ENCODE data around the gene RAI1.
A peak's percentile ranks its signal among the peaks of the same experiment; 100 is the strongest.

RAI1 gene

GRCh38 chr17:17719199-17719940 lies 38.1 kb downstream of the RAI1 start:
- DNase-seq = no peak

GRCh38 chr17:17719966-17720543 lies 38.8 kb downstream of the RAI1 start:
- no peak for DNase-seq

GRCh38 chr17:17721140-17721668 lies 39.9 kb downstream of the RAI1 start:
- no peak for DNase-seq

GRCh38 chr17:17722081-17722905 lies 41.0 kb downstream of the RAI1 start:
- DNase-seq = peak; percentile 85

GRCh38 chr17:17722906-17723353 lies 41.7 kb downstream of the RAI1 start:
- no peak for DNase-seq

GRCh38 chr17:17723354-17724261 lies 42.4 kb downstream of the RAI1 start:
- peak; percentile 81 for DNase-seq

GRCh38 chr17:17724307-17725010 lies 43.2 kb downstream of the RAI1 start:
- peak; percentile 66 for DNase-seq

GRCh38 chr17:17725011-17725751 lies 43.9 kb downstream of the RAI1 start:
- DNase-seq = peak; percentile 55

- no peak for DNase-seq
Measured at GRCh38 chr17:17725752-17726457, 44.6 kb downstream of the RAI1 start.

GRCh38 chr17:17726458-17727060 lies 45.3 kb downstream of the RAI1 start:
- no peak for DNase-seq

- DNase-seq = no peak
Measured at GRCh38 chr17:17727111-17727659, 45.9 kb downstream of the RAI1 start.

- DNase-seq = no peak
Measured at GRCh38 chr17:17728146-17728545, 46.9 kb downstream of the RAI1 start.

GRCh38 chr17:17728550-17729251 lies 47.4 kb downstream of the RAI1 start:
- DNase-seq = no peak

- no peak for DNase-seq
Measured at GRCh38 chr17:17729620-17730249, 48.5 kb downstream of the RAI1 start.

- DNase-seq = no peak
Measured at GRCh38 chr17:17730250-17730935, 49.1 kb downstream of the RAI1 start.

GRCh38 chr17:17732444-17732843 lies 51.2 kb downstream of the RAI1 start:
- no peak for DNase-seq

GRCh38 chr17:17732892-17733670 lies 51.8 kb downstream of the RAI1 start:
- DNase-seq = no peak
